OCI-LY7 (cell line): ENCODE results near the gene CLEC16A. TPM values are rescaled to one million over a fixed set of nuclear protein-coding genes. Genes with fewer than 3 reads are reported as not detected.

Experiments used
- BruUV-seq: library from RNA; stranded (reverse); fragments of 400-500 nt; replicated peaks from 2 replicates; lab custom pipeline; 2021; lab: Mats Ljungman, UMichigan
- CTCF ChIA-PET: fragments of 300-600 bp; sonication (Branson Sonifier 250); formaldehyde crosslinking; loops from one replicate; lab custom pipeline; 2022; ENCODE audit warnings: antibody characterized with exemption; ENCODE audit not compliant: unreplicated experiment; lab: Charles Lee
- POLR2A ChIA-PET: fragments of 300-600 bp; sonication (Branson Sonifier 250); formaldehyde crosslinking; loops from one replicate; lab custom pipeline; 2022; ENCODE audit warnings: antibody characterized with exemption; lab: Charles Lee
- DNase-seq: peaks from one replicate; pipeline ENCODE4 v3.0.0-alpha.2; 2015; ENCODE audit warnings: low spot score
- H2AFZ ChIP-seq: fragments of 200-600 bp; sonication (generic), shearing (Covaris generic); 2 replicates; pipeline ENCODE4 v1.6.1; 2014; ENCODE audit warnings: mild to moderate bottlenecking, antibody characterized with exemption, low read length, moderate library complexity
- H3K27ac ChIP-seq: fragments of 200-600 bp; sonication (generic); 2 replicates; pipeline ENCODE4 v1.5.1; 2014; ENCODE audit warnings: mixed run types, low read depth, mild to moderate bottlenecking, moderate library complexity, low read length, inconsistent platforms; ENCODE audit not compliant: poor library complexity, severe bottlenecking
- H3K36me3 ChIP-seq: fragments of 200-600 bp; sonication (generic); 2 replicates; pipeline ENCODE4 v1.6.1; 2014; ENCODE audit warnings: mild to moderate bottlenecking, antibody characterized with exemption, low read length, moderate library complexity, mixed read lengths; ENCODE audit not compliant: insufficient read depth
- H3K4me1 ChIP-seq: fragments of 200-600 bp; sonication (generic); 2 replicates; pipeline ENCODE4 v1.5.1; 2014; ENCODE audit warnings: mild to moderate bottlenecking, low read length; ENCODE audit not compliant: insufficient read depth, poor library complexity, severe bottlenecking
- H3K4me2 ChIP-seq: fragments of 200-600 bp; sonication (generic); 2 replicates; pipeline ENCODE4 v1.6.1; 2014; ENCODE audit warnings: mild to moderate bottlenecking, low read length
- H3K4me3 ChIP-seq: fragments of 200-600 bp; sonication (generic); 2 replicates; pipeline ENCODE4 v1.5.1; 2014; ENCODE audit warnings: mild to moderate bottlenecking, low read depth, low read length; ENCODE audit not compliant: poor library complexity, severe bottlenecking
- H3K79me2 ChIP-seq: fragments of 200-600 bp; sonication (generic); 2 replicates; pipeline ENCODE4 v1.6.1; 2016; ENCODE audit warnings: low read depth, mild to moderate bottlenecking, low read length, moderate library complexity, mixed read lengths; ENCODE audit not compliant: insufficient read depth
- H3K9me2 ChIP-seq: fragments of 200-600 bp; sonication (generic); 2 replicates; pipeline ENCODE4 v1.6.1; 2016; ENCODE audit warnings: mild to moderate bottlenecking, low read length, mixed read lengths; ENCODE audit not compliant: insufficient read depth
- H3K9me3 ChIP-seq: fragments of 200-600 bp; sonication (generic); 2 replicates; pipeline ENCODE4 v1.6.1; 2014; ENCODE audit warnings: mild to moderate bottlenecking, mixed run types, low read length, mixed read lengths
- H4K20me1 ChIP-seq: fragments of 200-600 bp; sonication (generic); 2 replicates; pipeline ENCODE4 v1.6.1; 2014; ENCODE audit warnings: mild to moderate bottlenecking, antibody characterized with exemption, low read length, moderate library complexity, mixed read lengths; ENCODE audit not compliant: insufficient read depth
- CTCF ChIP-seq: fragments of 200-600 bp; sonication (generic); conservative IDR thresholded peaks from 2 replicates; pipeline ENCODE4 v1.5.1; 2014; ENCODE audit warnings: mild to moderate bottlenecking, antibody characterized with exemption, low read length, moderate library complexity, mixed read lengths
- EZH2phosphoT487 ChIP-seq: fragments of 200-600 bp; sonication (generic); IDR thresholded peaks from 2 replicates; pipeline ENCODE4 v1.6.1; 2018; ENCODE audit warnings: low read depth, borderline replicate concordance, mild to moderate bottlenecking, mixed run types, antibody characterized with exemption, low read length, moderate library complexity, mixed read lengths
- intact Hi-C: fragments of 100-400 bp; cut with micrococcal nuclease; formaldehyde crosslinking; loops from one replicate; pipeline ENCODE4 v1.10.0; 2022; ENCODE audit not compliant: unreplicated experiment
- total RNA-seq, 2 experiments: library from RNA; depleted of rRNA in 1 of 2; stranded (reverse); fragments of >200 nt in 1 of 2; shearing (Covaris generic) in 1 of 2; gene quantifications; 2 replicates each; pipeline ENCODE4 v1.2.3, GENCODE V29; 2014 to 2022

Gene CLEC16A
- total RNA-seq, 2 experiments from 2014 or later, result 26.2 to 50.9 TPM

- Histone ChIP-seq H3K36me3 (peaks cover 62% of the 10 kb centered on the region), H2AFZ (peak overlapping the region; percentile 1; the same call in 1 of the 2 replicates), H3K4me3 (no peak overlapping the region), H3K27ac (peak overlapping the region; percentile 43), H3K9me3 (no peaks in the 10 kb centered on the region), H3K9me2 (no peaks in the 10 kb centered on the region), H4K20me1 (0 out of 2 replicates have a peak, but pooled peaks cover 1% of the 10 kb centered on the region), H3K4me1 (peaks cover 25% of the 10 kb centered on the region), H3K79me2 (no peaks in the 10 kb centered on the region), H3K4me2 (peak overlapping the region; percentile 71)
- BruUV-seq, result no TSS peak
- intact Hi-C loops, result no loop called here
- CTCF ChIA-PET, result interaction anchor here (1.0 kb wide), 1 partner anchor 41 kb away, joined by 4 read pairs; the partner anchor contains the start of gene DEXI
- POLR2A ChIA-PET, result interaction anchor here (0.6 kb wide), 2 partner anchors 32 to 410 kb away, joined by 3 read pairs; no protein-coding TSS in a partner anchor
- TF ChIP-seq CTCF (peak; percentile 73), EZH2phosphoT487 (no peak)
- peak; percentile 36 for DNase-seq
Observed at GRCh38 chr16:10983159-10983558, 38.8 kb downstream of the CLEC16A start.

DNA sequence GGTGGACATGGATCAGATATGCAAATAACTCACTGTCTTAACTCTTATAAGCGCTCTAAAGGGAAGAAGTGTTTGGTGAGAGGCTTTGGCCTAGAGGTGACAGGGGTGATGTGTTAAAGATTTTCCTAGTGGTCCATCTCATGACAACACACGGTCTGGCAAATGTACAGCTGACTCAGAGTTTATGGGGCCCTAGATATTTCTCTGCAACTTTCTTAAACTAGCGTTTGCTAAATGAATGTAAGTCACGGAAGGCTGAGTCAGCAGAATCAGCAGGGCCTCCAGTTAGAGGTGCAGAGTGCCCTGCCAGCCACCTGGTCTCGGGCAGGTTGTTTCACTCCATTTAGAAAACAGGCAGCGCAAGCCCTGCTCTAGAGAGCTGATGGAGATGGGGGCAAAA, 40.1 kb downstream of the CLEC16A start:
- Histone ChIP-seq H3K36me3 (peaks cover 74% of the 10 kb centered on the region), H2AFZ (no peak overlapping the region), H3K79me2 (no peaks in the 10 kb centered on the region), H3K4me2 (no peak overlapping the region), H4K20me1 (0 out of 2 replicates have a peak, but pooled peaks cover 3% of the 10 kb centered on the region), H3K27ac (no peak overlapping the region), H3K4me1 (peaks cover 25% of the 10 kb centered on the region), H3K4me3 (no peak overlapping the region), H3K9me3 (no peaks in the 10 kb centered on the region), H3K9me2 (no peaks in the 10 kb centered on the region)
- POLR2A ChIA-PET, result interaction anchor here (1.3 kb wide), 1 partner anchor 271 kb away, joined by 3 read pairs; the partner anchor contains the start of gene SOCS1
- TF ChIP-seq CTCF (no peak), EZH2phosphoT487 (no peak)
- CTCF ChIA-PET, result no interaction called here
- DNase-seq, result no peak
- intact Hi-C loops, result no loop called here
- no TSS peak for BruUV-seq

DNA sequence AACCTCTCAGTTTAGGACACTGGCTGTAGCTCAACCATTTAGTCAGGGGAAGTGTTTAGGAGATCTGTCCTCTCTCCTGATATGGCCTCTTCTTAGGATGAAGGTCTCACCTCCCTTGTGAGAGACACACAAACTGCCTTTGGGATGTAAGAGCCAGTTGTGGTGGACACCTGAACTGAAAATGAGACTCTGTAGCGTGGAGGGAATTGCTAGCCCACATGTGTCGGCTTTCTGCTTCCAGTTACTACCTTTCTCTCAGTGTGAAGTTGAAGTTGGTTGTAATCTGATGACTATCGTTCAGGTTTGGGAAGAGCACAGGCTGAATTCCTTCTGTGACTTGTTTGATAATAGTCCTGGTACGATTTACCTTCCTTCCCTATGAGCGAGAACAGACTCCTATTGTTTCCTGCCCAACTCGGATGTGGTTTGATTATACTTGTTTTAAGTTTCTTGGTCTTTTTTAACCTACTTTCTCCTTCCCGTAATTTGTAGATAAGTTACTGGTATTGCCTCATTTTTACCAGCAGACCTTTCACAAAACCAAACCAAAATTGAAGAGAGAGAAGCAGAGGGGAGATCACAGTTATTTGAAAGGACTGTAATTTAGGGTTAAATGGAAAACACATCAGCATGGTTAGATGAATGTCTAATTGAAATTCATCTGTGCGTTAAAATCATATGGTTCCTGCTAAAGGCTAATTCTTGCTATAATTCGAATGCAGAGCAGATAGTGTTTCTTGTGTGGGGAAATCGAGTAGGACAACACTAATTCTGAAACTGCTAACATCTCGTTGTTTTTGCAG, 43.2 kb downstream of the CLEC16A start:
- Histone ChIP-seq H3K79me2 (no peaks in the 10 kb centered on the region), H3K4me1 (peaks cover 10% of the 10 kb centered on the region), H2AFZ (no peak overlapping the region), H3K27ac (no peak overlapping the region), H3K4me2 (no peak overlapping the region), H3K9me2 (no peaks in the 10 kb centered on the region), H4K20me1 (0 out of 2 replicates have a peak, but pooled peaks cover 3% of the 10 kb centered on the region), H3K36me3 (peaks cover 77% of the 10 kb centered on the region), H3K9me3 (no peaks in the 10 kb centered on the region), H3K4me3 (no peak overlapping the region)
- DNase-seq, result no peak
- POLR2A ChIA-PET, result no interaction called here
- TF ChIP-seq CTCF (no peak), EZH2phosphoT487 (no peak)
- intact Hi-C loops, result no loop called here
- CTCF ChIA-PET, result no interaction called here
- BruUV-seq, result no TSS peak
